Small intestine (tissue), 7 donors: Measurements from ENCODE around the gene DENND2C. TPM values are rescaled to one million over a fixed set of nuclear protein-coding genes. Genes with fewer than 3 reads are reported as not detected.

Source experiments
- DNase-seq, 2 donors: peaks; one replicate each; pipeline versions ENCODE4 v3.0.0 to v3.0.0-alpha.2; 2013
- FAIRE-seq: peaks from 2 replicates; lab custom pipeline; 2012; peaks lifted over from hg19 to GRCh38; lab: Jason Lieb, UNC
- H3K27ac ChIP-seq, 3 donors: one replicate each; pipeline ENCODE4 v1.5.1; 2013; ENCODE audit warnings: low read length in 2 of 3, mild to moderate bottlenecking in 2 of 3, control low read depth in 1 of 3, inconsistent platforms in 1 of 3, low read depth in 1 of 3, moderate library complexity in 1 of 3
- H3K27me3 ChIP-seq, 3 donors: one replicate each; pipeline ENCODE4 v1.6.1; 2013; ENCODE audit warnings: low read length in 3 of 3, inconsistent platforms in 1 of 3; ENCODE audit not compliant: control insufficient read depth in 3 of 3, insufficient read depth in 3 of 3
- H3K36me3 ChIP-seq, 3 donors: one replicate each; pipeline ENCODE4 v1.6.1; 2013; ENCODE audit warnings: low read length in 3 of 3, inconsistent platforms in 1 of 3, low read depth in 1 of 3, mild to moderate bottlenecking in 1 of 3, moderate library complexity in 1 of 3; ENCODE audit not compliant: control insufficient read depth in 3 of 3, insufficient read depth in 2 of 3
- H3K4me1 ChIP-seq, 3 donors: one replicate each; pipeline ENCODE4 v1.6.1; 2013; ENCODE audit warnings: low read length in 2 of 3, inconsistent platforms in 1 of 3, low read depth in 1 of 3, mild to moderate bottlenecking in 1 of 3, moderate library complexity in 1 of 3; ENCODE audit not compliant: control insufficient read depth in 3 of 3, insufficient read depth in 2 of 3
- H3K4me3 ChIP-seq, 3 donors: one replicate each; pipeline ENCODE4 v1.5.1; 2013; ENCODE audit warnings: low read length in 3 of 3, control low read depth in 1 of 3, inconsistent platforms in 1 of 3, low read depth in 1 of 3, mild to moderate bottlenecking in 1 of 3, moderate library complexity in 1 of 3
- H3K9me3 ChIP-seq, 2 donors: one replicate each; pipeline ENCODE4 v1.6.1; 2013; ENCODE audit warnings: low read depth in 1 of 2, low read length in 1 of 2; ENCODE audit not compliant: control insufficient read depth in 2 of 2, insufficient read depth in 1 of 2
- WGBS, 3 donors: extraction: QIAGEN DNeasy Blood & Tissue Kit; methylation state at CpG; one replicate each; pipeline ENCODE4 v1.1.7; 2013; 5-methylcytosine and 5-hydroxymethylcytosine counted together
- polyA plus RNA-seq, 4 donors: library from polyadenylated mRNA; stranded (reverse) in 3 of 4; unstranded in 1 of 4; fragments of 200-250 nt in 3 of 4; fragments of 120-200 nt in 1 of 4; gene quantifications; one replicate each; pipeline versions ENCODE4 v1.2.1 to v1.2.3, GENCODE V29; 2013
- donor health status: healthy with polysubstance abuse.
- donor health status: control.
- donor health status: control.
- donor health status: Bipolar disorder and iron deficiency.
- donor health status: healthy.

The DENND2C gene
- polyA plus RNA-seq, 4 donors: 0.27 to 0.61 (median 0.54) TPM; not detected in 1

DNA sequence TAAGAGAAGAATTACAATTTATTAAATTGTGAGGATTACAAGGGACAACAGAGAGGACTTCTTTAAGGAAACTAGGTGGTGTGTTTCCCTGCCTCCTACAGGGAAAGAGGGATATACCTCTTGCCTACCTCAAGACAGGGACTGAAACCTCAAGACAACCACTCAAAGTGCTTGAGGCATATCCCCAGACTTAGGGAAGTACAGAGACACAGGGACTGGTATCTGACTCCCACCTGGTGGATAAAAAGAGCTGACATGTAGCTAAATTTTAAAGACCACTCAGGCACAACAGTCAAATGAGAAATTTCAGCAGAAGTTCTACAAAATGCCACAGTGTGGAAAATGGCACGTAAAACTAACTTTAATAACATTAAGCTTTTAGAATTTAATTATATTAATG lies 21.3 kb downstream of the DENND2C start:
- no peak for DNase-seq
- WGBS, 3 donors: 88 to 98% (median 94%) methylated on average over 1 of the region's 1 CpG
- Histone ChIP-seq H3K9me3 (no peaks in the 10 kb centered on the region), H3K27ac (no peak overlapping the region), H3K4me1 (no peaks in the 10 kb centered on the region), H3K27me3 (no peaks in the 10 kb centered on the region), H3K4me3 (no peak overlapping the region), H3K36me3 (no peaks in the 10 kb centered on the region)
- FAIRE-seq: no peak

DNA sequence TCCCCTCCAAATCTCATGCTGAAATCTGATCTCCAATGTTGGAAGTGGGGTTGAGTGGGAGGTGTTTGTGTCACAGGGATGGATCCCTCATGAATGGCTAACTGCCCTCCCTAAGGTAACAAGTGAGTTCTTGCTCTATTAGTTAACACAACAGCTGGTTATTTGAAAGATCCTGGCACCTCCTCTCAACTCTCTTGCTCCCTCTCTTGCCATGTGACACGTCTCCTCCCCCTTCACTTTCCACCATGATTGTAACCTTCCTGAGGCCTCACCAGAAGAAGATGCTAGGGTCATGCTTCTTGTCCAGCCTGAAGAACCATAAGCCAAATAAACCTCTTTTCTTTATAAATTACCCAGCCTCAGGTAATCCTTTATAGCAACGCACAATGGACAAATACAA lies 28.5 kb downstream of the DENND2C start:
- Histone ChIP-seq H3K9me3 (no peaks in the 10 kb centered on the region), H3K4me1 (no peaks in the 10 kb centered on the region)
- WGBS, 3 donors: 77 to 88% (median 83%) methylated on average over 2 of the region's 2 CpGs

DNA sequence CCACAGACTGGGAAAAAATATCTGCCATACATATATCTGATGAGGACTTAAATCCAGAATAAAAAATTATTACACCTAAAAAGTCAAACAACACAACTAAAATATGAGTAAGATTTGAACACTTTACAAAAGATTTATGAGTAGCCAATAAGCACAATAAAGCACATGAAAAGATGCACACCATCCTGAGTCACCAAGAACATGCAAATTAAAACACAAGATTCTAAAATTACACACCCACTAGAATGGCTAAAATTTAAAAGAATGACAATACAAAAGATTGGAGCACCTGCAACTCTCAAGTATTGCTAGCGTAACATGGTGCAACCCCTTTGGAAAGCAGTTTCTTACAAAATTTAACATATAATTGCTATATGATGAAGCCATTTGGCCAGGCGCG lies 30.9 kb downstream of the DENND2C start:
- Histone ChIP-seq H3K27me3 (no peaks in the 10 kb centered on the region), H3K27ac (no peak overlapping the region), H3K4me3 (no peak overlapping the region), H3K9me3 (no peaks in the 10 kb centered on the region), H3K36me3 (no peaks in the 10 kb centered on the region), H3K4me1 (no peaks in the 10 kb centered on the region)
- WGBS, 3 donors: 62 to 68% (median 67%) methylated on average over 3 of the region's 3 CpGs
- FAIRE-seq (no peak), DNase-seq (no peak)

More for the DNA sequence above, 28.5 kb downstream of the DENND2C start:
- Histone ChIP-seq H3K27me3 (no peaks in the 10 kb centered on the region), H3K4me3 (no peak overlapping the region), H3K27ac (no peak overlapping the region), H3K36me3 (no peaks in the 10 kb centered on the region)
- FAIRE-seq (no peak), DNase-seq (no peak)

DNA sequence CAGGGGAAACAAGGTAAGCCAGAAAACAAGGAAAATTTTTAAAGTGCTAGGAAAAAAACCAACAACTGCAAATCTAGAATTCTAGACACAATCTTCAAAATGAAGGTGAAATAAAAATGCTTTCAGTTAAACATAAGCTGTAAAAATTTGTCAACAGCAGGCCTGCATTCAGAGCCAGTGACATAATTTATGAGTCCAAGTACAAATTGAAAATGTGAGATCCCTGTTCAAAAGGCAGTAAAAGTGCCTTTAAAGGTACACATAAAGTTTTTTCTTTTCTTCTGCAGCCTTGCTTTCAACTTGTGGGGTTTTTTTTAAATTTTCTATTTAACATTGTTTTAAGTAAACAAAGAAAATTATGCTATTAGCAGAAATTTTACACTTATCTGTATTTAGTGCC lies 37.4 kb downstream of the DENND2C start:
- no peak for FAIRE-seq
- Histone ChIP-seq H3K27ac (no peak overlapping the region), H3K36me3 (no peaks in the 10 kb centered on the region), H3K4me1 (no peaks in the 10 kb centered on the region), H3K4me3 (no peak overlapping the region), H3K27me3 (no peaks in the 10 kb centered on the region), H3K9me3 (no peaks in the 10 kb centered on the region)
- DNase-seq: no peak

DNA sequence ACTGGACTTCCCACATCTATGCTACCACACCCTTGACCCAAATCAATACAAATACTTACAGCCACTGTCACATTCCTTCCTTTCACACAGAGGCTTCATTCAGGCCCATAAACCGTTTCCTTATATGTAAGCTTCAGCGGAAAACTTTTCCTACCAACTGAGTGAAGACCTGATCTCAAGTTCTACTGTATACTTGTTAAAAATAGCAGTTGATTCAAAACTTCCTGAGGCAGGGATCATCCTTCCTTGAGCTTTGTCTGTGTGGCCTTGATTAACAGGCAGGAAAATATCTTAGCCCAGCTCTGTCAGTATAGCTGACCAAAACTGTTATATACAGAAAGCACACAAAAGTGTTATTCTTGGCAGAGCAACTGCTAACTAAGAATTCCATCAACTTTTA lies 42.7 kb downstream of the DENND2C start:
- Histone ChIP-seq H3K4me1 (no peaks in the 10 kb centered on the region), H3K27ac (no peak overlapping the region), H3K36me3 (no peaks in the 10 kb centered on the region), H3K27me3 (no peaks in the 10 kb centered on the region), H3K4me3 (no peak overlapping the region), H3K9me3 (no peaks in the 10 kb centered on the region)
- no peak for FAIRE-seq
- 30 to 52% (median 40%) methylated on average over 2 of the region's 2 CpGs for WGBS, 3 donors
- DNase-seq: no peak

DNA sequence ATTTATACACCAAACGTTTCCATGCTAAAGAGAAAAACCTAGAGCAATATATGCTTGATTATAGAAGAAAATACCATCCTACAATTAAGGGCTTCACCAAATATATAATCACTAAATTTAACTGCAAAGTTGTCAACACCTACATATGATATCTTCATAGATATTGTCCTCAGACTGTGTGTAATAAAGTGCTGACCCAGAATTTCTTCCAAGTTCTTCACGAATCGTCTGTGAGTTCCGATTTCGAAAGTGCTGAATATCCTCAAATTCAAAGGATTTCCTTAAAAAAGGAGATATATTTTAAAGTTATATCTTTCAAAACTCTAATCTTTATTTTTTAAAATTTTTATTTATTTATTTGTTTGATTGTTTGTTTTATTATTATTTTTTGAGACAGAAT lies 46.5 kb downstream of the DENND2C start:
- 92 to 96% (median 92%) methylated on average over 5 of the region's 5 CpGs for WGBS, 3 donors
- H3K9me3 ChIP-seq: no peaks in the 10 kb centered on the region
- H3K27me3 ChIP-seq: no peaks in the 10 kb centered on the region
- H3K27ac ChIP-seq: no peak overlapping the region
- H3K4me3 ChIP-seq: no peak overlapping the region
- FAIRE-seq (no peak), DNase-seq (no peak)
- no peaks in the 10 kb centered on the region for H3K36me3 ChIP-seq
- H3K4me1 ChIP-seq: no peaks in the 10 kb centered on the region

DNA sequence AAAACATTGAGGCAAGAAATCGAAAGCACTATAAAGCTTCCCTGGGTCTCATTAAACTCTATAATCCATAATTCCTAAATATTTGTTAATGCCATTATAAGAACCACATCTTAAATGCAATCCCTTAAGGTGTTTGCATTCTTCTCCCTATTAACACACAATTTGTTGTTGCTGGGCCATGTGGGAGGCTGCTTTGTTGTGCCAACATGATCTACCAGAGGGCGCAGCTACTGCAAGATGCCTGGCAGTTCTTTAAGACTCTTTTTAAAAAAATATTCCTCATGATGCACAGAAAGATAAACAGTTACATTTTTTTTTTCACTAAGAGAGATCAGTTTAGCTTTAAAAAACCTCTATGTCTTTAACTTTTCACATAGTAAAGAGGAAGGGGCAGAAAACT lies 49.4 kb downstream of the DENND2C start:
- no peaks in the 10 kb centered on the region for H3K4me1 ChIP-seq
- no peaks in the 10 kb centered on the region for H3K27me3 ChIP-seq
- no peak overlapping the region for H3K27ac ChIP-seq
- 71 to 87% (median 73%) methylated on average over 2 of the region's 2 CpGs for WGBS, 3 donors
- H3K36me3 ChIP-seq: no peaks in the 10 kb centered on the region
- no peaks in the 10 kb centered on the region for H3K9me3 ChIP-seq
- no peak for FAIRE-seq
- H3K4me3 ChIP-seq: no peak overlapping the region
- no peak for DNase-seq

DNA sequence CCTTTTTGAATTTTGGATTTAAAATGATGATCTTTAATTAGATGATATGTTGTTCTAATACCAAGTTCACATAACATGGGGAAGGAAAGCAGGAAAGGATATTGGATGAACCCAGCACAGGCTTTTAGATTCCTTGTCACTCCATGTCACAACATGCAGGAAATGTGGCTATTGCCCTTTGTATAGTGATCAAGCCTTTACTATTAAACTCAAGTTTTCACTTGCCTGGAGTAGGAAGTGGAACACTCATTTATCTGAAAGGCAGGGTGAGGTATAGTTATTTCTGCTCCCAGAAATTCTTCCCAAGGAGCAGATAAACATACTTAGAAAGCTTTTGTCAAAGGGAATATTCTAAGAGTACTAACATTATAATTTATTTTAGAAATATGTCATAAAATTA lies 51.2 kb downstream of the DENND2C start:
- Histone ChIP-seq H3K9me3 (no peaks in the 10 kb centered on the region), H3K27me3 (no peaks in the 10 kb centered on the region), H3K36me3 (no peaks in the 10 kb centered on the region), H3K27ac (no peak overlapping the region), H3K4me1 (no peaks in the 10 kb centered on the region), H3K4me3 (no peak overlapping the region)
- DNase-seq (no peak), FAIRE-seq (no peak)

DNA sequence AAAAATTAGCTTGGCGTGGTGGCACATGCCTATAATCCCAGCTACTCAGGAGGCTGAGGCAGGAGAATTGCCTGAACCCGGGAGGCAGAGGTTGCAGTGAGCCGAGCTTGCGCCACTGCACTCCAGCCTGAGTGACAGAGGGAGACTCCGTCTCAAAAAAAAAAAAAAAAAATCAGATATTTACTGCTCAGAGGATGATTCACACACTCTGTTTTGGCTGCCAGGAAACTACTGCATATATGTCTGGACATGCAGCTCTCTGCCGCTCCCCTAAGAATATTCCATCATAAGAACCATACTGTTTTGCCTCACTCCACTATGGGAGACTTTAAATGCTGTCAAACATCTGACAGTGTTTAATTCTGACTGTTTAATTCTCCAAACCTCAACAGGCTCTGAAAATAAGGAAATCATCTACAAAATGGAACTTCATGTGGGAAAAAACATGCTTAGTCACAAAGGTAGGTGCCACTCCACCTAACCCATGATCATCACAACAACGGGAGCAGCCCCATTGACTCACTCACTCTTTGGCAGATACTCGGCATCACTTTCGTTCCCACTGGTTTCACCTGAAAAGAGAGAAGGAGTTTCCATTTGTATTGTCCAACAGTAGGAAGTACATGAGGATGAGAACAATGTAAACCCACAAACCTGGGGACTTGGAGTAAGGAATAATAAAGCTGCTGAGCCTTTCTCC lies 59.2 kb downstream of the DENND2C start:
- Histone ChIP-seq H3K9me3 (no peaks in the 10 kb centered on the region), H3K4me3 (no peak overlapping the region), H3K4me1 (no peaks in the 10 kb centered on the region), H3K27ac (no peak overlapping the region), H3K27me3 (no peaks in the 10 kb centered on the region), H3K36me3 (no peaks in the 10 kb centered on the region)
- WGBS, 3 donors: 89 to 93% (median 92%) methylated on average over 9 of the region's 9 CpGs
- no peak for DNase-seq
- FAIRE-seq: no peak
